Psoas muscle (tissue), 8 donors: ENCODE data around the gene ALS2CL. TPM values are rescaled to one million over a fixed set of nuclear protein-coding genes. Genes with fewer than 3 reads are reported as not detected.

Source experiments
- ATAC-seq, 4 donors: fragments of 200-7000 bp; cut with Tn5 transposase; one replicate each; pipeline ENCODE4 v1.9.1; 2020; ENCODE audit warnings: moderate library complexity in 3 of 4, mild to moderate bottlenecking in 2 of 4
- DNase-seq, 2 donors: peaks; one replicate each; pipeline ENCODE4 v3.0.0-alpha.2; 2020
- H3K27ac ChIP-seq: fragments of 200-600 bp; one replicate; pipeline ENCODE4 v1.8.0; 2022
- H3K27me3 ChIP-seq, 3 donors: fragments of 200-600 bp in 1 of 3; one replicate each; pipeline versions ENCODE4 v1.6.1 to v1.8.0; 2013 to 2022; ENCODE audit warnings: low read length in 2 of 3, mild to moderate bottlenecking in 2 of 3, moderate library complexity in 1 of 3; ENCODE audit not compliant: insufficient read depth in 3 of 3
- H3K36me3 ChIP-seq, 2 donors: fragments of 200-600 bp in 1 of 2; one replicate each; pipeline versions ENCODE4 v1.6.1 to v1.8.0; 2013 to 2022; ENCODE audit warnings: low read depth in 1 of 2, mild to moderate bottlenecking in 1 of 2, moderate library complexity in 1 of 2; ENCODE audit not compliant: insufficient read depth in 1 of 2
- H3K4me1 ChIP-seq: fragments of 200-600 bp; one replicate; pipeline ENCODE4 v1.8.0; 2022
- H3K4me3 ChIP-seq: fragments of 200-600 bp; one replicate; pipeline ENCODE4 v1.8.0; 2022; ENCODE audit warnings: mild to moderate bottlenecking
- H3K9me3 ChIP-seq: fragments of 200-600 bp; one replicate; pipeline ENCODE4 v1.8.0; 2022
- WGBS, 3 donors: extraction: QIAGEN DNeasy Blood & Tissue Kit; methylation state at CpG; one replicate each; pipeline versions ENCODE4 v1.1.6 to v1.1.7; 2013; 5-methylcytosine and 5-hydroxymethylcytosine counted together
- intact Hi-C, 2 donors: fragments of 100-400 bp; cut with DNase I; formaldehyde crosslinking; loops; one replicate each; pipeline versions ENCODE4 v1.11.0 to v1.14.2; 2022
- polyA plus RNA-seq, 3 donors: library from polyadenylated mRNA; stranded (reverse); fragments of 200-250 nt; gene quantifications; one replicate each; pipeline ENCODE4 v1.2.3, GENCODE V29; 2013
- total RNA-seq, 4 donors: library from RNA; stranded (reverse); fragmentation: NEBNext Ultra II Directional in 2 of 4; extraction: Animal tissue kit (Norgen Biotek cat#: 25700) in 2 of 4; gene quantifications; one replicate each; pipeline versions ENCODE4 v1.2.1 to v1.2.4, GENCODE V29; 2021 to 2023
- TF ChIP-seq, protein P1 (sequence below): fragments of 200-600 bp; IDR thresholded peaks from one replicate; pipeline ENCODE4 v1.8.0; 2022; ENCODE audit warnings: antibody characterized with exemption
- donor health status: healthy with polysubstance abuse.
- donor health status: DM: no; HTN: no; CAD: no; lungs with moderate emphysema.
- donor health status: Bipolar disorder and iron deficiency.
- donor health status: healthy.
- donor health status: DM: yes; HTN: yes; CAD: no.
- donor health status: DM: no; HTN: no; CAD: no.
- donor health status: DM: no; HTN: no; CAD: no.
- donor health status: DM: yes; HTN: yes; CAD: no.

ALS2CL gene
- total and polyA plus RNA-seq, 7 donors = 5.0 to 10.1 (median 6.3) TPM

GRCh38 chr3:46711305-46711704 is 17.8 kb upstream of the ALS2CL start:
- WGBS, 3 donors = 90 to 91% (median 91%) methylated on average over 2 of the region's 2 CpGs
- Histone ChIP-seq H3K4me3 (no peak overlapping the region), H3K36me3 (peaks cover 0 to 8% of the 10 kb centered on the region in 2 donors), H3K27ac (no peak overlapping the region), H3K4me1 (peaks cover 17% of the 10 kb centered on the region), H3K27me3 (no peaks in the 10 kb centered on the region), H3K9me3 (no peaks in the 10 kb centered on the region)
- TF ChIP-seq, protein P1, sequence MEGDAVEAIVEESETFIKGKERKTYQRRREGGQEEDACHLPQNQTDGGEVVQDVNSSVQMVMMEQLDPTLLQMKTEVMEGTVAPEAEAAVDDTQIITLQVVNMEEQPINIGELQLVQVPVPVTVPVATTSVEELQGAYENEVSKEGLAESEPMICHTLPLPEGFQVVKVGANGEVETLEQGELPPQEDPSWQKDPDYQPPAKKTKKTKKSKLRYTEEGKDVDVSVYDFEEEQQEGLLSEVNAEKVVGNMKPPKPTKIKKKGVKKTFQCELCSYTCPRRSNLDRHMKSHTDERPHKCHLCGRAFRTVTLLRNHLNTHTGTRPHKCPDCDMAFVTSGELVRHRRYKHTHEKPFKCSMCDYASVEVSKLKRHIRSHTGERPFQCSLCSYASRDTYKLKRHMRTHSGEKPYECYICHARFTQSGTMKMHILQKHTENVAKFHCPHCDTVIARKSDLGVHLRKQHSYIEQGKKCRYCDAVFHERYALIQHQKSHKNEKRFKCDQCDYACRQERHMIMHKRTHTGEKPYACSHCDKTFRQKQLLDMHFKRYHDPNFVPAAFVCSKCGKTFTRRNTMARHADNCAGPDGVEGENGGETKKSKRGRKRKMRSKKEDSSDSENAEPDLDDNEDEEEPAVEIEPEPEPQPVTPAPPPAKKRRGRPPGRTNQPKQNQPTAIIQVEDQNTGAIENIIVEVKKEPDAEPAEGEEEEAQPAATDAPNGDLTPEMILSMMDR = no peak
- ATAC-seq (peak in 3 of 4 donors; percentile 25 to 41 (median 29)), DNase-seq (no peak)
- intact Hi-C loops = no loop called here

- Histone ChIP-seq H3K4me1 (peaks cover 17% of the 10 kb centered on the region), H3K27me3 (no peaks in the 10 kb centered on the region), H3K4me3 (no peak overlapping the region), H3K27ac (no peak overlapping the region), H3K9me3 (no peaks in the 10 kb centered on the region), H3K36me3 (peaks cover 0 to 8% of the 10 kb centered on the region in 2 donors)
- DNase-seq = peak in 1 of 2 donors; percentile 29
- intact Hi-C loops = no loop called here
- TF ChIP-seq, protein P1 = no peak
- no peak for ATAC-seq
- WGBS, 3 donors = 83 to 88% (median 83%) methylated on average over 6 of the region's 6 CpGs
These were observed 17.3 kb upstream of the ALS2CL start for GRCh38 chr3:46710671-46711295.

DNA sequence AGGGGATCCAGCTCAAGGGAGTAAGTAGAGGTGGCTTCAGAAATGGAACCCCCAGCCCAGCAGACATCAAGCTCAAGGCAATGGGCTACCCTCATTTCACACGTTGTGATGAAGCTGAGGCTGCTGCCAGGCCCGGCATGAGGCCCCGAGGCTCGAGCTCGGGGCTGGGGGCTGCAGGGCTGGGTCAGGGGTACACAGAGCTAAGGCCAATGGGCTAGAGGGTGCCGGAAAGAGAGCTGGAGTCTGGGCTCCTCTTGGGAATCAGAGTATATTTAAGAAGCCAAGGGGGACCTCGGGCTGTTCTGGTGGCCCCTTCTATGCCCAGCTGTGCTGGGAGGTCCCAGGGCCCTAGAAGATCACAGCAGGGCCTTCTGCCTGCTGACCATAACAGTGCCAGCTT is 16.8 kb upstream of the ALS2CL start:
- DNase-seq (no peak), ATAC-seq (no peak)
- H3K36me3 ChIP-seq = peaks cover 0 to 8% of the 10 kb centered on the region in 2 donors
- no peaks in the 10 kb centered on the region for H3K27me3 ChIP-seq
- TF ChIP-seq, protein P1 = no peak
- no peak overlapping the region for H3K27ac ChIP-seq
- no peak overlapping the region for H3K4me3 ChIP-seq
- no peaks in the 10 kb centered on the region for H3K9me3 ChIP-seq
- WGBS, 3 donors = 82 to 91% (median 86%) methylated on average over 6 to 7 of the region's 7 CpGs
- intact Hi-C loops = no loop called here
- peaks cover 20% of the 10 kb centered on the region for H3K4me1 ChIP-seq

- WGBS, 3 donors = 79 to 89% (median 84%) methylated on average over 6 of the region's 6 CpGs
- peaks cover 0 to 8% of the 10 kb centered on the region in 2 donors for H3K36me3 ChIP-seq
- ATAC-seq (no peak), DNase-seq (peak in 1 of 2 donors; percentile 23)
- TF ChIP-seq, protein P1 = no peak
- no peak overlapping the region for H3K27ac ChIP-seq
- H3K4me1 ChIP-seq = peaks cover 24% of the 10 kb centered on the region
- no peak overlapping the region for H3K4me3 ChIP-seq
- intact Hi-C loops = loop anchor here (5.0 to 10.0 kb wide), 4 partner anchors 155 to 615 kb away; partner anchors contain the start of gene MYL3 (in 1 of the 2)
- no peaks in the 10 kb centered on the region for H3K27me3 ChIP-seq
- no peaks in the 10 kb centered on the region for H3K9me3 ChIP-seq
These were observed 16.2 kb upstream of the ALS2CL start for GRCh38 chr3:46709721-46710120.
